Esophagus squamous epithelium (tissue), 5 donors: Measurements from ENCODE around the gene ADCY7. TPM values are rescaled to one million over a fixed set of nuclear protein-coding genes. Genes with fewer than 3 reads are reported as not detected.

Experiments
- DNase-seq: peaks from one replicate; lab custom pipeline; 2025; lab: John Stamatoyannopoulos, UW
- H3K27ac ChIP-seq, 4 donors: fragments of 200-600 bp; sonication (generic); one replicate each; pipeline ENCODE4 v1.5.1; 2016 to 2019; ENCODE audit warnings: mild to moderate bottlenecking in 1 of 4
- H3K27me3 ChIP-seq, 4 donors: fragments of 200-600 bp; sonication (generic); 1 replicate in 3 of 4; 2 replicates in 1 of 4; pipeline versions ENCODE4 v1.5.1 to v1.6.0; 2017 to 2021; ENCODE audit warnings: antibody characterized with exemption in 1 of 4
- H3K36me3 ChIP-seq, 3 donors: fragments of 200-600 bp; sonication (generic); one replicate each; pipeline ENCODE4 v1.5.1; 2016 to 2019
- H3K4me1 ChIP-seq, 3 donors: fragments of 200-600 bp; sonication (generic); one replicate each; pipeline ENCODE4 v1.5.1; 2017 to 2019
- H3K4me3 ChIP-seq, 4 donors: fragments of 200-600 bp; sonication (generic); 1 replicate in 3 of 4; 2 replicates in 1 of 4; pipeline ENCODE4 v1.5.1; 2016 to 2019; ENCODE audit warnings: mild to moderate bottlenecking in 2 of 4, moderate library complexity in 1 of 4
- H3K9me3 ChIP-seq, 3 donors: fragments of 200-600 bp; sonication (generic); one replicate each; pipeline ENCODE4 v1.5.1; 2016 to 2019
- CTCF ChIP-seq, 6 experiments: fragments of 450-650 bp in 4 of 6; fragments of 200-600 bp in 2 of 6; sonication (generic) in 2 of 6; IDR thresholded peaks; one replicate each; pipeline ENCODE4 v1.5.1; 2016 to 2019; ENCODE audit warnings: antibody characterized with exemption in 6 of 6, mild to moderate bottlenecking in 4 of 6, moderate library complexity in 4 of 6
- POLR2A ChIP-seq, 4 donors: fragments of 450-650 bp; IDR thresholded peaks; one replicate each; pipeline ENCODE4 v1.6.1; 2017; ENCODE audit warnings: antibody characterized with exemption in 4 of 4, mild to moderate bottlenecking in 4 of 4, moderate library complexity in 3 of 4
- WGBS, 2 donors: methylation state at CpG; one replicate each; pipeline ENCODE4 v1.1.5; 2018; 5-methylcytosine and 5-hydroxymethylcytosine counted together
- intact Hi-C: fragments of 100-400 bp; cut with DNase I; formaldehyde crosslinking; loops from one replicate; pipeline ENCODE4 v1.15.0; 2022
- total RNA-seq, 4 donors: library from RNA; depleted of rRNA; stranded (reverse); fragments of >200 nt; gene quantifications; one replicate each; pipeline ENCODE4 v1.1.0, GENCODE V29; 2016
- donor health status: DM: yes; HTN: yes; CAD: no.

The ADCY7 gene
- total RNA-seq, 4 donors from 2014 or later: 21.2 to 23.9 (median 23.3) TPM

- H3K27me3 ChIP-seq: no peaks in the 10 kb centered on the region
- no peaks in the 10 kb centered on the region for H3K36me3 ChIP-seq
- no peak overlapping the region for H3K27ac ChIP-seq
- intact Hi-C loops: no loop called here
- WGBS, 2 donors: 80 to 83% methylated on average over 5 to 7 of the region's 7 CpGs
- no peak for DNase-seq
- TF ChIP-seq POLR2A (IDR thresholded peaks at IDR 0.05): no peak
- TF ChIP-seq CTCF (IDR thresholded peaks at IDR 0.05): no peak
- H3K4me1 ChIP-seq: peaks cover 0 to 27% (median 0%) of the 10 kb centered on the region in 3 donors
- H3K4me3 ChIP-seq: no peak overlapping the region
- H3K9me3 ChIP-seq: no peaks in the 10 kb centered on the region
These were observed 12.3 kb upstream of the ADCY7 start for GRCh38 chr16:50254072-50254471.

- intact Hi-C loops: no loop called here
These were observed 10.8 kb upstream of the ADCY7 start for GRCh38 chr16:50255538-50255937.

GRCh38 chr16:50256604-50257003, 9.7 kb upstream of the ADCY7 start:
- TF ChIP-seq POLR2A (IDR thresholded peaks at IDR 0.05) (no peak), CTCF (IDR thresholded peaks at IDR 0.05) (no peak)
- Histone ChIP-seq H3K4me1 (peaks cover 6 to 37% (median 7%) of the 10 kb centered on the region in 3 donors), H3K27ac (no peak overlapping the region), H3K36me3 (no peaks in the 10 kb centered on the region), H3K27me3 (no peaks in the 10 kb centered on the region), H3K9me3 (no peaks in the 10 kb centered on the region), H3K4me3 (no peak overlapping the region)
- DNase-seq: no peak
- 58 to 71% methylated on average over 1 of the region's 1 CpG for WGBS, 2 donors
- intact Hi-C loops: no loop called here

More at GRCh38 chr16:50255538-50255937, 10.8 kb upstream of the ADCY7 start:
- H3K27me3 ChIP-seq: no peaks in the 10 kb centered on the region
- DNase-seq: no peak
- no peaks in the 10 kb centered on the region for H3K9me3 ChIP-seq
- H3K4me1 ChIP-seq: peaks cover 6 to 37% (median 7%) of the 10 kb centered on the region in 3 donors
- H3K36me3 ChIP-seq: no peaks in the 10 kb centered on the region
- H3K27ac ChIP-seq: no peak overlapping the region
- TF ChIP-seq CTCF (IDR thresholded peaks at IDR 0.05) (no peak), POLR2A (IDR thresholded peaks at IDR 0.05) (no peak)
- 92% methylated on average over 2 of the region's 2 CpGs; no CpG with 5 or more reads in 1 of the 2 donors for WGBS, 2 donors
- no peak overlapping the region for H3K4me3 ChIP-seq

GRCh38 chr16:50257876-50258275, 8.5 kb upstream of the ADCY7 start:
- Histone ChIP-seq H3K4me3 (no peak overlapping the region), H3K4me1 (peaks cover 6 to 30% (median 7%) of the 10 kb centered on the region in 3 donors), H3K27me3 (no peaks in the 10 kb centered on the region), H3K27ac (no peak overlapping the region), H3K36me3 (no peaks in the 10 kb centered on the region), H3K9me3 (no peaks in the 10 kb centered on the region)
- TF ChIP-seq CTCF (IDR thresholded peaks at IDR 0.05): no peak
- WGBS, 2 donors: 85 to 91% methylated on average over 8 to 9 of the region's 9 CpGs
- DNase-seq: no peak
- intact Hi-C loops: no loop called here

GRCh38 chr16:50259334-50260205, 6.8 kb upstream of the ADCY7 start:
- intact Hi-C loops: no loop called here
- TF ChIP-seq CTCF (IDR thresholded peaks at IDR 0.05) (no peak), POLR2A (IDR thresholded peaks at IDR 0.05) (no peak)
- Histone ChIP-seq H3K9me3 (no peaks in the 10 kb centered on the region), H3K4me3 (no peak overlapping the region), H3K36me3 (no peaks in the 10 kb centered on the region), H3K27ac (peak overlapping the region in 3 of 4 donors; percentile 13 to 64 (median 44)), H3K4me1 (peaks cover 6 to 29% (median 7%) of the 10 kb centered on the region in 3 donors), H3K27me3 (no peaks in the 10 kb centered on the region)
- no peak for DNase-seq
- 39 to 50% methylated on average over 8 to 20 of the region's 23 CpGs for WGBS, 2 donors
